WERI-Rb-1 (cell line): ENCODE measurements around the gene UFSP1.

Experiments used
- DNase-seq: peaks from one replicate; pipeline ENCODE4 v3.0.0-alpha.2; 2020
- H3K27ac ChIP-seq: fragments of 250-450 bp; sonication (Bioruptor Pico); 2 replicates; pipeline ENCODE4 v1.5.1; 2020; ENCODE audit warnings: mild to moderate bottlenecking, moderate library complexity
- H3K27me3 ChIP-seq: fragments of 250-450 bp; sonication (Bioruptor Pico); 2 replicates; pipeline ENCODE4 v1.5.1; 2021; ENCODE audit warnings: mild to moderate bottlenecking, low read depth, moderate library complexity; ENCODE audit not compliant: insufficient read depth, severe bottlenecking
- H3K36me3 ChIP-seq: fragments of 250-450 bp; sonication (Bioruptor Pico); 2 replicates; pipeline ENCODE4 v1.5.1; 2020; ENCODE audit warnings: mild to moderate bottlenecking, moderate library complexity
- H3K4me3 ChIP-seq: 2 replicates; pipeline ENCODE4 v1.5.1; 2011; ENCODE audit warnings: low read depth, mild to moderate bottlenecking, control low read depth, low read length
- H3K9me3 ChIP-seq: fragments of 250-450 bp; sonication (Bioruptor Pico); 2 replicates; pipeline ENCODE4 v1.5.1; 2021; ENCODE audit warnings: mild to moderate bottlenecking, moderate library complexity; ENCODE audit not compliant: severe bottlenecking
- TF ChIP-seq, protein P1 (sequence below): IDR thresholded peaks from 2 replicates; pipeline ENCODE4 v1.5.1; 2011; ENCODE audit warnings: low read depth, mild to moderate bottlenecking, control low read depth, inconsistent platforms, low read length

UFSP1 gene

DNA sequence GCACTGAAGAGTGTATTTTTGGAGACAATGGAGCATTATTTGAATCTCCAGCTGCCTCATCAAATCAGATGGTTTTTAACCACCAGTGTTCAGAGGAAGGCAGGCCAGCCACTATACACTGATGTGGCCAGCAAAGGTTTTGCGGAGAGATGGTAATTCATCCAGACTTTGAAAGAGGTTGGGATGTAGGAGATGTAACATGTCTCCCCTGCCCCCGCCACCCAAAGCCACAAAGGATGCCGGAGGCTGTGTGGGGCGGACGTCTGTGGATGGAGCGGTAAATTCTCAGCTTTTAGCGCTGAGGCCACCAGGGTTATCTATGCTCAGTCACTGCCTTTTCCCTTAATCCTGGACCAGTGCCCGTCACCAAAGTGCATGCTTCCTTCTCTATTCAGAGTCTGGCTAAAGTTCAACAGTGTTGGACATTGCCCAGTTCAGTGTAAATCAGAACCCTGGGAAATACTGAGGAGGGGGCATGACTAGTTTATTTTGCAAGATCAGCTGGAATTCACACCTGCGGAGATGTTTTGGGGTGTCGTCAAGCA lies 26.0 kb downstream of the UFSP1 start:
- Histone ChIP-seq H3K27me3 (no peaks in the 10 kb centered on the region), H3K4me3 (no peak overlapping the region), H3K27ac (no peak overlapping the region), H3K9me3 (no peaks in the 10 kb centered on the region), H3K36me3 (no peaks in the 10 kb centered on the region)
- no peak for DNase-seq
- TF ChIP-seq, protein P1, sequence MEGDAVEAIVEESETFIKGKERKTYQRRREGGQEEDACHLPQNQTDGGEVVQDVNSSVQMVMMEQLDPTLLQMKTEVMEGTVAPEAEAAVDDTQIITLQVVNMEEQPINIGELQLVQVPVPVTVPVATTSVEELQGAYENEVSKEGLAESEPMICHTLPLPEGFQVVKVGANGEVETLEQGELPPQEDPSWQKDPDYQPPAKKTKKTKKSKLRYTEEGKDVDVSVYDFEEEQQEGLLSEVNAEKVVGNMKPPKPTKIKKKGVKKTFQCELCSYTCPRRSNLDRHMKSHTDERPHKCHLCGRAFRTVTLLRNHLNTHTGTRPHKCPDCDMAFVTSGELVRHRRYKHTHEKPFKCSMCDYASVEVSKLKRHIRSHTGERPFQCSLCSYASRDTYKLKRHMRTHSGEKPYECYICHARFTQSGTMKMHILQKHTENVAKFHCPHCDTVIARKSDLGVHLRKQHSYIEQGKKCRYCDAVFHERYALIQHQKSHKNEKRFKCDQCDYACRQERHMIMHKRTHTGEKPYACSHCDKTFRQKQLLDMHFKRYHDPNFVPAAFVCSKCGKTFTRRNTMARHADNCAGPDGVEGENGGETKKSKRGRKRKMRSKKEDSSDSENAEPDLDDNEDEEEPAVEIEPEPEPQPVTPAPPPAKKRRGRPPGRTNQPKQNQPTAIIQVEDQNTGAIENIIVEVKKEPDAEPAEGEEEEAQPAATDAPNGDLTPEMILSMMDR: no peak

DNA sequence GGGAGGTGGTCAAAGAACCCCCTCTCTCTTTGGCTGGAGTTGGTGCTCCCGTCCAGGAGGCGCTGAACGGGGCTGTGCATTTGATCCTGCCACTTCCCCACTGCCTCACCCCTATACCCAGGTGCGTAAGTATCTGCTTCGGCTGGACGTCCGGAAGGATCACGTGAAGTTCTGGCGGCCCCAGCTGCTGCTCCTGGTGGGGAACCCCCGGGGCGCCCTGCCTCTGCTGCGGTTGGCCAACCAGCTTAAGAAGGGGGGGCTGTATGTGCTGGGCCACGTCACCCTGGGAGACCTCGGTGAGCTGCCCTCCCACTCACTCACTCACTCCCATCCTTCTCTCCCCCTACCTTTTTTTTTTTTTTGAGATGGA lies 27.9 kb downstream of the UFSP1 start:
- Histone ChIP-seq H3K27me3 (no peaks in the 10 kb centered on the region), H3K4me3 (no peak overlapping the region), H3K27ac (no peak overlapping the region), H3K9me3 (no peaks in the 10 kb centered on the region), H3K36me3 (no peaks in the 10 kb centered on the region)
- TF ChIP-seq, protein P1: no peak
- DNase-seq: no peak

DNA sequence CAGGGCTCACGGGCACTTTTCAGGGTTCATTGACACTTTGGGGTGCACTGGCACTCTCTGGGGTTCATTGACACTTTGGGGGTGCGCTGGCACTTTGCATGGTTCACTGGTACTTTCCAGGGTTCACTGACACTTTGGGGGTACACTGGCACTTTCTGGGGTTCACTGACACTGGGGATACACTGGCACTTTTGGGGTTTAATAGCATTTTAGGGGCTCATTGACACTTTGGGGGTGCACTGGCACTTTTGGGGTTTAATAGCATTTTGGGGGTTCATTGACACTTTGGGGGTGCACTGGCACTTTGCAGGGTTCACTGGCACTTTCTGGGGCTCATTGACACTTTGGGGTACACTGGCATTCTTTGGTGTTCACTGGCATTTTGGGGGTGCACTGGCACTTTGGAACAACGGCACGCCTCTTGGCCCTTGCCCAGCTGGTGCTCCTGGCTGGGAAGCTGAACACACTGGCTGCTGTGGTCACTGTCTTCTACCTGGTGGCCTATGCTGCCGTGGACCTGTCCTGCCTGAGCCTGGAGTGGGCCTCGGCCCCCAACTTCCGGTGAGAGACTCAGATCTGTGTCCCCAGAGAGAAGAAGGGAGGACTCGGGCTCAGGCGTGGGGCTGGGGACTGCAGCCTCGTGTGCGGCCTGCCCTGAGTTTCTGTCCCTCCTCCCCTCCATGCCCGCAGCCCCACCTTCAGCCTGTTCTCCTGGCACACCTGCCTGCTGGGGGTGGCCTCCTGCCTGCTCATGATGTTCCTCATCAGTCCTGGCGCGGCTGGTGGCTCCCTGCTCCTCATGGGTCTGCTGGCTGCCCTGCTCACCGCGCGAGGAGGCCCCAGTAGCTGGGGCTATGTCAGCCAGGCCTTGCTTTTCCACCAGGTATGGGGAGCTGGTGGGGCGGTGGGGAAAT lies 28.6 kb downstream of the UFSP1 start:
- no peak overlapping the region for H3K4me3 ChIP-seq
- no peak for DNase-seq
- H3K27ac ChIP-seq: no peak overlapping the region
- no peaks in the 10 kb centered on the region for H3K9me3 ChIP-seq
- no peaks in the 10 kb centered on the region for H3K36me3 ChIP-seq
- TF ChIP-seq, protein P1: no peak
- no peaks in the 10 kb centered on the region for H3K27me3 ChIP-seq

DNA sequence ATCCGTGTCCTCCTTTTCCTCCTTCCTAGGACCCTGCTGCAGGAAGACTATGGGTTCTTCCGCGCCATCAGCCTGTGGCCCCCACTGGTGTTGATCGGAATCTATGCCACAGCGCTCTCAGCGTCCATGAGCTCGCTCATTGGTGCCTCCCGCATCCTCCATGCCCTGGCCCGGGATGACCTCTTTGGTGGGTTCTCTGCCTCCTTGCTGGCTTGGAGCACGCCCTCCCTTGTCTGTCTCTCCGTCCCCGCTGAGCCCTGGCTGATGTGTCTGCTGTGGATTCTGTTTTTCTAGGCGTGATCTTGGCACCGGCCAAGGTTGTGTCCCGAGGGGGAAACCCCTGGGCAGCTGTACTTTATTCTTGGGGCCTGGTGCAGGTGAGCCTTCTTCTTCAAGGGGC lies 29.7 kb downstream of the UFSP1 start:
- no peak overlapping the region for H3K4me3 ChIP-seq
- no peaks in the 10 kb centered on the region for H3K9me3 ChIP-seq
- TF ChIP-seq, protein P1: no peak
- no peaks in the 10 kb centered on the region for H3K27me3 ChIP-seq
- DNase-seq: no peak
- no peak overlapping the region for H3K27ac ChIP-seq
- H3K36me3 ChIP-seq: no peaks in the 10 kb centered on the region

DNA sequence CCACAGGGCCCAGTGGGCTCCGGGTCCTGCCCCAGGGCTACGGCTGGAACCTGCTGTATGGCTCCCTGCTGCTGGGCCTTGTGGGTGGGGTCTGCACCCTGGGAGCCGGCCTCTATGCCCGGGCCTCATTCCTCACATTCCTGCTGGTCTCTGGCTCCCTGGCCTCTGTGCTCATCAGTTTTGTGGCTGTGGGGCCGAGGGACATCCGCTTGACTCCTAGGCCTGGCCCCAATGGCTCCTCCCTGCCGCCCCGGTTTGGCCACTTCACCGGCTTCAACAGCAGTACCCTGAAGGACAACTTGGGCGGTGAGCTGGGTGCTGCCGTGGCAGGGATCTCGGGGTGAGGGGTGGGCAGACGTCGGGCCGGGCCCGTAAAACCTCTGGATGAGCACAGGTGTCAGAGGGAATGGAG lies 32.6 kb downstream of the UFSP1 start:
- no peaks in the 10 kb centered on the region for H3K9me3 ChIP-seq
- DNase-seq: no peak
- H3K4me3 ChIP-seq: no peak overlapping the region
- no peak overlapping the region for H3K27ac ChIP-seq
- TF ChIP-seq, protein P1: no peak
- no peaks in the 10 kb centered on the region for H3K36me3 ChIP-seq
- no peaks in the 10 kb centered on the region for H3K27me3 ChIP-seq
